ENCODE results near the gene DNM2.

The DNM2 gene

GRCh38 chr19:10826846-10827245 lies 109.0 kb downstream of the DNM2 start:
- Histone ChIP-seq H3K27ac (ENCODE audit: low read length) (no peak overlapping the region), H3K4me3 (ENCODE audit: low read length) (no peak overlapping the region), H3K4me1 (ENCODE audit: control insufficient read depth, low read depth, low read length) (no peaks in the 10 kb centered on the region), H3K9ac (ENCODE audit: low read length) (no peak overlapping the region), H3K36me3 (ENCODE audit: control insufficient read depth, low read depth, low read length) (peaks cover 32% of the 10 kb centered on the region), H3K9me3 (ENCODE audit: control insufficient read depth, low read depth, low read length) (no peaks in the 10 kb centered on the region), H3K27me3 (ENCODE audit: control insufficient read depth, insufficient read depth, low read length) (no peaks in the 10 kb centered on the region)

- Histone ChIP-seq H3K27me3 (ENCODE audit: control insufficient read depth, insufficient read depth, low read length) (no peaks in the 10 kb centered on the region), H3K36me3 (ENCODE audit: control insufficient read depth, low read depth, low read length) (peaks cover 35% of the 10 kb centered on the region), H3K4me3 (ENCODE audit: low read length) (no peak overlapping the region)
These were observed 111.3 kb downstream of the DNM2 start for GRCh38 chr19:10828981-10829821.

GRCh38 chr19:10829967-10830366 lies 112.1 kb downstream of the DNM2 start:
- peaks cover 30% of the 10 kb centered on the region for H3K36me3 ChIP-seq (ENCODE audit: control insufficient read depth, low read depth, low read length)
- H3K27ac ChIP-seq (ENCODE audit: low read length), result no peak overlapping the region

More at GRCh38 chr19:10828981-10829821, 111.3 kb downstream of the DNM2 start:
- Histone ChIP-seq H3K9ac (ENCODE audit: low read length) (no peak overlapping the region), H3K9me3 (ENCODE audit: control insufficient read depth, low read depth, low read length) (no peaks in the 10 kb centered on the region), H3K4me1 (ENCODE audit: control insufficient read depth, low read depth, low read length) (no peaks in the 10 kb centered on the region), H3K27ac (ENCODE audit: low read length) (no peak overlapping the region)

GRCh38 chr19:10830370-10830769 lies 112.5 kb downstream of the DNM2 start:
- H3K4me3 ChIP-seq (ENCODE audit: low read length), result no peak overlapping the region
- no peak overlapping the region for H3K27ac ChIP-seq (ENCODE audit: low read length)
- H3K27me3 ChIP-seq (ENCODE audit: control insufficient read depth, insufficient read depth, low read length), result no peaks in the 10 kb centered on the region
- H3K36me3 ChIP-seq (ENCODE audit: control insufficient read depth, low read depth, low read length), result peaks cover 27% of the 10 kb centered on the region
- no peaks in the 10 kb centered on the region for H3K4me1 ChIP-seq (ENCODE audit: control insufficient read depth, low read depth, low read length)
- no peak overlapping the region for H3K9ac ChIP-seq (ENCODE audit: low read length)
- H3K9me3 ChIP-seq (ENCODE audit: control insufficient read depth, low read depth, low read length), result no peaks in the 10 kb centered on the region

More at GRCh38 chr19:10829967-10830366, 112.1 kb downstream of the DNM2 start:
- H3K9ac ChIP-seq (ENCODE audit: low read length), result no peak overlapping the region
- no peaks in the 10 kb centered on the region for H3K4me1 ChIP-seq (ENCODE audit: control insufficient read depth, low read depth, low read length)
- no peaks in the 10 kb centered on the region for H3K27me3 ChIP-seq (ENCODE audit: control insufficient read depth, insufficient read depth, low read length)
- H3K4me3 ChIP-seq (ENCODE audit: low read length), result no peak overlapping the region
- no peaks in the 10 kb centered on the region for H3K9me3 ChIP-seq (ENCODE audit: control insufficient read depth, low read depth, low read length)

GRCh38 chr19:10830931-10831779 lies 113.3 kb downstream of the DNM2 start:
- Histone ChIP-seq H3K9me3 (ENCODE audit: control insufficient read depth, low read depth, low read length) (no peaks in the 10 kb centered on the region), H3K27me3 (ENCODE audit: control insufficient read depth, insufficient read depth, low read length) (no peaks in the 10 kb centered on the region), H3K4me1 (ENCODE audit: control insufficient read depth, low read depth, low read length) (no peaks in the 10 kb centered on the region), H3K9ac (ENCODE audit: low read length) (no peak overlapping the region), H3K27ac (ENCODE audit: low read length) (no peak overlapping the region), H3K4me3 (ENCODE audit: low read length) (no peak overlapping the region), H3K36me3 (ENCODE audit: control insufficient read depth, low read depth, low read length) (peaks cover 22% of the 10 kb centered on the region)

GRCh38 chr19:10831987-10832938 lies 114.4 kb downstream of the DNM2 start:
- Histone ChIP-seq H3K27me3 (ENCODE audit: control insufficient read depth, insufficient read depth, low read length) (peaks cover 4% of the 10 kb centered on the region), H3K4me3 (ENCODE audit: low read length) (no peak overlapping the region), H3K9ac (ENCODE audit: low read length) (no peak overlapping the region), H3K27ac (ENCODE audit: low read length) (no peak overlapping the region), H3K4me1 (ENCODE audit: control insufficient read depth, low read depth, low read length) (no peaks in the 10 kb centered on the region), H3K9me3 (ENCODE audit: control insufficient read depth, low read depth, low read length) (no peaks in the 10 kb centered on the region), H3K36me3 (ENCODE audit: control insufficient read depth, low read depth, low read length) (peaks cover 16% of the 10 kb centered on the region)

GRCh38 chr19:10832939-10833296 lies 115.0 kb downstream of the DNM2 start:
- Histone ChIP-seq H3K27me3 (ENCODE audit: control insufficient read depth, insufficient read depth, low read length) (peaks cover 4% of the 10 kb centered on the region), H3K9ac (ENCODE audit: low read length) (no peak overlapping the region), H3K4me3 (ENCODE audit: low read length) (no peak overlapping the region), H3K36me3 (ENCODE audit: control insufficient read depth, low read depth, low read length) (peaks cover 16% of the 10 kb centered on the region), H3K27ac (ENCODE audit: low read length) (no peak overlapping the region), H3K9me3 (ENCODE audit: control insufficient read depth, low read depth, low read length) (no peaks in the 10 kb centered on the region), H3K4me1 (ENCODE audit: control insufficient read depth, low read depth, low read length) (no peaks in the 10 kb centered on the region)

- H3K9me3 ChIP-seq (ENCODE audit: control insufficient read depth, low read depth, low read length), result no peaks in the 10 kb centered on the region
- peak overlapping the region; percentile 57 for H3K4me3 ChIP-seq (ENCODE audit: low read length)
These were observed 117.3 kb downstream of the DNM2 start for GRCh38 chr19:10835089-10835753.

GRCh38 chr19:10835754-10836478 lies 118.0 kb downstream of the DNM2 start, which contains the start of gene TMED1:
TSS of gene TMED1 (minus strand) at chr19:10836212. CDS start at chr19:10836191, 21 bp downstream.
- Histone ChIP-seq H3K9ac (ENCODE audit: low read length) (peak within 1 kb of the TSS; percentile 92), H3K27ac (ENCODE audit: low read length) (peak within 1 kb of the TSS; percentile 85), H3K27me3 (ENCODE audit: control insufficient read depth, insufficient read depth, low read length) (peaks cover 4% of the 10 kb centered on the region), H3K4me3 (ENCODE audit: low read length) (peak within 1 kb of the TSS; percentile 85), H3K4me1 (ENCODE audit: control insufficient read depth, low read depth, low read length) (no peaks in the 10 kb centered on the region), H3K9me3 (ENCODE audit: control insufficient read depth, low read depth, low read length) (no peaks in the 10 kb centered on the region), H3K36me3 (ENCODE audit: control insufficient read depth, low read depth, low read length) (peaks cover 16% of the 10 kb centered on the region)

More at GRCh38 chr19:10835089-10835753, 117.3 kb downstream of the DNM2 start:
- Histone ChIP-seq H3K36me3 (ENCODE audit: control insufficient read depth, low read depth, low read length) (peaks cover 16% of the 10 kb centered on the region), H3K4me1 (ENCODE audit: control insufficient read depth, low read depth, low read length) (no peaks in the 10 kb centered on the region), H3K9ac (ENCODE audit: low read length) (peak overlapping the region; percentile 16), H3K27me3 (ENCODE audit: control insufficient read depth, insufficient read depth, low read length) (peaks cover 4% of the 10 kb centered on the region), H3K27ac (ENCODE audit: low read length) (no peak overlapping the region)

Data from iPS-18a (cell line).